Naive thymus-derived CD4-positive, alpha-beta T cell (primary cell): ENCODE data around the gene ZDHHC1. TPM values are rescaled to one million over a fixed set of nuclear protein-coding genes. Genes with fewer than 3 reads are reported as not detected.

Experiments used
- ATAC-seq: fragments of 150-1000 bp; cut with Tn5 transposase; 2 replicates; pipeline ENCODE4 v1.10.0; 2021; ENCODE audit warnings: mild to moderate bottlenecking, moderate library complexity
- CTCF ChIA-PET: fragments of 350-600 bp; sonication (Branson Sonifier 250); formaldehyde crosslinking; loops from one replicate; lab custom pipeline; 2021; ENCODE audit warnings: antibody characterized with exemption; lab: Charles Lee
- POLR2A ChIA-PET: fragments of 350-600 bp; sonication (Branson Sonifier 250); formaldehyde crosslinking; loops from one replicate; lab custom pipeline; 2021; ENCODE audit warnings: antibody characterized with exemption, inconsistent platforms; lab: Charles Lee
- DNase-seq, 9 donors: peaks; one replicate each; pipeline versions ENCODE4 v3.0.0 to v3.0.0-alpha.2; 2020 to 2022; ENCODE audit warnings: mixed read lengths in 1 of 9
- H3K27ac ChIP-seq: one replicate; pipeline ENCODE4 v1.7.0; 2013; ENCODE audit warnings: mild to moderate bottlenecking, low read depth, low read length, moderate library complexity
- H3K27me3 ChIP-seq, 2 donors: one replicate each; pipeline ENCODE4 v1.7.0; 2013; ENCODE audit warnings: low read length in 2 of 2, mild to moderate bottlenecking in 2 of 2, moderate library complexity in 2 of 2; ENCODE audit not compliant: control insufficient read depth in 2 of 2, insufficient read depth in 2 of 2
- H3K36me3 ChIP-seq, 3 experiments: 1 replicate in 2 of 3; 2 replicates in 1 of 3; pipeline ENCODE4 v1.7.0; 2013; ENCODE audit warnings: low read length in 3 of 3, mild to moderate bottlenecking in 3 of 3, moderate library complexity in 1 of 3; ENCODE audit not compliant: insufficient read depth in 3 of 3, control insufficient read depth in 2 of 3
- H3K4me1 ChIP-seq, 2 donors: one replicate each; pipeline ENCODE4 v1.7.0; 2013; ENCODE audit warnings: low read length in 2 of 2, mild to moderate bottlenecking in 2 of 2, moderate library complexity in 1 of 2; ENCODE audit not compliant: control insufficient read depth in 2 of 2, insufficient read depth in 2 of 2
- H3K4me3 ChIP-seq: 2 replicates; pipeline ENCODE4 v1.7.0; 2013; ENCODE audit warnings: mild to moderate bottlenecking, low read length
- H3K9me3 ChIP-seq, 3 experiments: 1 replicate in 2 of 3; 2 replicates in 1 of 3; pipeline ENCODE4 v1.7.0; 2013; ENCODE audit warnings: low read length in 3 of 3; ENCODE audit not compliant: control insufficient read depth in 2 of 3
- H3K27ac Mint-ChIP-seq, 9 donors: one replicate each; pipeline ENCODE4 v1.8.0; 2020 to 2022; ENCODE audit warnings: mixed read lengths in 9 of 9, mild to moderate bottlenecking in 8 of 9, moderate library complexity in 5 of 9, inconsistent platforms in 2 of 9
- H3K27me3 Mint-ChIP-seq, 5 donors: one replicate each; pipeline ENCODE4 v1.8.0; 2021 to 2022; ENCODE audit warnings: mixed read lengths in 5 of 5, mild to moderate bottlenecking in 1 of 5
- H3K36me3 Mint-ChIP-seq, 5 donors: one replicate each; pipeline ENCODE4 v1.8.0; 2020 to 2022; ENCODE audit warnings: mixed read lengths in 5 of 5, mild to moderate bottlenecking in 3 of 5, inconsistent platforms in 1 of 5
- H3K4me1 Mint-ChIP-seq, 7 donors: one replicate each; pipeline ENCODE4 v1.8.0; 2020 to 2022; ENCODE audit warnings: mixed read lengths in 7 of 7, mild to moderate bottlenecking in 3 of 7, inconsistent platforms in 1 of 7
- H3K4me3 Mint-ChIP-seq, 10 donors: one replicate each; pipeline ENCODE4 v1.8.0; 2020 to 2022; ENCODE audit warnings: mild to moderate bottlenecking in 10 of 10, mixed read lengths in 10 of 10, moderate library complexity in 6 of 10, inconsistent platforms in 2 of 10
- H3K9me3 Mint-ChIP-seq, 11 donors: one replicate each; pipeline ENCODE4 v1.8.0; 2020 to 2022; ENCODE audit warnings: mixed read lengths in 11 of 11, mild to moderate bottlenecking in 4 of 11, inconsistent platforms in 1 of 11, moderate library complexity in 1 of 11
- intact Hi-C, 2 donors: fragments of 100-400 bp; cut with micrococcal nuclease; formaldehyde crosslinking; loops; one replicate each; pipeline ENCODE4 v1.15.1; 2023
- polyA plus RNA-seq, 2 donors: library from polyadenylated mRNA; unstranded; fragments of 300-500 nt; fragmentation: Illumina TruSeq; gene quantifications; one replicate each; pipeline ENCODE4 v1.2.3, GENCODE V29; 2021
- total RNA-seq, 6 experiments: library from RNA in 5 of 6; stranded (reverse) in 5 of 6; gene quantifications; 1 replicate in 5 of 6; 2 replicates in 1 of 6; pipeline ENCODE4 v1.2.3 and lab custom pipeline; 2021 to 2026

ZDHHC1 gene
- total and polyA plus RNA-seq, 7 experiments from 2014 or later, result 0.34 to 3.6 (median 0.48) TPM; not detected in 4

DNA sequence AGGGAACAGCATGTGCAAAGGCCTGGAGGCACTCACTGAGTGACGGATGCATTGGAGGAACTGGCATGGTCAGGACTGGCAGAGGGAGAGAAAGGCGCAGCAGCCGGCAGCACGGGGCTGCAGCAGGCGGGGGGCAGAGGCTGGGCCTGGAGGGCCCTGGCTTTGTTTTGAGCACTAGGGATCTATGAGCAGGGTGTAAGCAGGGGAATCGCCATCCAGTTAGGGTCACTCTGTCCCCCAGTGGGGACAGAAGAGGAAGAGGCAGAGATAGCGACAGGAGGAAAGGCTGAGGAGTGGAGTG is 28.8 kb upstream of the ZDHHC1 start:
- Mint-ChIP-seq H3K27ac (no peak overlapping the region), H3K27me3 (no peaks in the 10 kb centered on the region), H3K4me3 (no peak overlapping the region), H3K36me3 (peaks cover 0 to 16% (median 3%) of the 10 kb centered on the region in 5 donors), H3K9me3 (no peaks in the 10 kb centered on the region), H3K4me1 (peaks cover 0 to 6% (median 0%) of the 10 kb centered on the region in 7 donors)
- intact Hi-C loops, result no loop called here
- Histone ChIP-seq H3K9me3 (no peaks in the 10 kb centered on the region), H3K27me3 (no peaks in the 10 kb centered on the region), H3K4me3 (no peak overlapping the region), H3K27ac (no peak overlapping the region), H3K4me1 (no peaks in the 10 kb centered on the region), H3K36me3 (peaks cover 0 to 88% (median 0%) of the 10 kb centered on the region in 3 experiments)
- CTCF ChIA-PET, result no interaction called here
- DNase-seq (no peak), ATAC-seq (no peak)
- POLR2A ChIA-PET, result no interaction called here

DNA sequence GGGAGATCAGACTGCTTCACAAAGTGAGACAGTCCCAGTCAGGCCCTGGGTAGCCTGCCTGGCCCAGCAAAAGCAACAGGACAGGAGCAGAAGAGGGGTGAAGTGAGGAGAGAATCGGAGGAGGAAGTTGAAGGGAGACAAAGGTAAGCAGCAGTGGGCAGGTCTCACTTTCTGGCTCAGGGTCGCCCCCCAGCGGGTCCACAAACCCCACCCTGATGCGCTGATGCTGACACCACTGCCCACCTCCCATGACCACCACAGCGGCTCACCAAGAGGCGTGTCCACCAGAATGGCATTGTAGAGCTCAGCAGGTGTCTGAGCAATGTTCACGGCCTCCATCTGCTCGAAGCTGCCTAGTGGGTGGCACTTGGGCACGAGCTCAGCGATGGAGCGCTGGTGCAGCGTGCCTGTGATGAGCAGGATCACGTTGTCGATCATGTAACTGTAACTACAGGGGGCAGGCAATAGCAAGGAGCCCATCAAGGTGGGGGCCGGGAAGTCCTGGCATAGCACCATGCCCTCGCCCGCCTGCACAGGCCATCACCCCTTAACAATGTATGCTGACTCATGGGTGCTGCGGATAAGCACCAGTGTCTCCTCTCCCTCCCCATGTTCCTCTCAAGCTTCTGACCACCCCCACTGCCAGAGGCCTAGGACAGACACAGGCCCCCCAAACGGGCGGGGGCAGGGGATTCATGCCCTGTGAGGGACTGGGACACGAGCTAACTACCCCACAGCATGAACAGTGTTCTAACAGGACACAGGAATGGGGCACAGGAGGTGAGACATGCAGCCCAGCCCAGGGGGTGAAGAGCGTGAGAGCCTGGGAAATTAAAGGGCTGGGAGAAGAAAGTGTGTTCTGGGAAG is 28.2 kb upstream of the ZDHHC1 start:
- Histone ChIP-seq H3K9me3 (no peaks in the 10 kb centered on the region), H3K4me1 (no peaks in the 10 kb centered on the region), H3K27ac (no peak overlapping the region), H3K36me3 (peaks cover 0 to 86% (median 0%) of the 10 kb centered on the region in 3 experiments), H3K4me3 (no peak overlapping the region), H3K27me3 (no peaks in the 10 kb centered on the region)
- no peak overlapping the region for H3K27ac Mint-ChIP-seq
- ATAC-seq (no peak), DNase-seq (no peak)
- ChIA-PET CTCF (interaction anchor here (1.0 kb wide), 1 partner anchor 16 kb away, joined by 3 read pairs; no protein-coding TSS in a partner anchor), POLR2A (no interaction called here)
- no peaks in the 10 kb centered on the region for H3K9me3 Mint-ChIP-seq
- peaks cover 0 to 6% (median 0%) of the 10 kb centered on the region in 7 donors for H3K4me1 Mint-ChIP-seq
- no peaks in the 10 kb centered on the region for H3K27me3 Mint-ChIP-seq
- peaks cover 0 to 16% (median 3%) of the 10 kb centered on the region in 5 donors for H3K36me3 Mint-ChIP-seq
- H3K4me3 Mint-ChIP-seq, result no peak overlapping the region
- intact Hi-C loops, result no loop called here

- intact Hi-C loops, result no loop called here
- DNase-seq (no peak), ATAC-seq (no peak)
- ChIA-PET CTCF (interaction anchor here (1.0 kb wide), 1 partner anchor 15 kb away, joined by 3 read pairs; no protein-coding TSS in a partner anchor), POLR2A (no interaction called here)
- peaks cover 0 to 6% (median 0%) of the 10 kb centered on the region in 7 donors for H3K4me1 Mint-ChIP-seq
- H3K9me3 Mint-ChIP-seq, result no peaks in the 10 kb centered on the region
- H3K27me3 Mint-ChIP-seq, result no peaks in the 10 kb centered on the region
- peaks cover 3 to 19% (median 4%) of the 10 kb centered on the region in 5 donors for H3K36me3 Mint-ChIP-seq
- Histone ChIP-seq H3K4me3 (no peak overlapping the region), H3K9me3 (no peaks in the 10 kb centered on the region), H3K4me1 (no peaks in the 10 kb centered on the region), H3K27me3 (no peaks in the 10 kb centered on the region), H3K36me3 (peaks cover 0 to 88% (median 3%) of the 10 kb centered on the region in 3 experiments), H3K27ac (no peak overlapping the region)
- no peak overlapping the region for H3K27ac Mint-ChIP-seq
- no peak overlapping the region for H3K4me3 Mint-ChIP-seq
Observed at GRCh38 chr16:67443265-67443664, 27.0 kb upstream of the ZDHHC1 start.

GRCh38 chr16:67442581-67443255 is 26.4 kb upstream of the ZDHHC1 start:
- H3K4me1 ChIP-seq, result no peaks in the 10 kb centered on the region
- Mint-ChIP-seq H3K9me3 (no peaks in the 10 kb centered on the region), H3K27me3 (no peaks in the 10 kb centered on the region), H3K27ac (no peak overlapping the region), H3K36me3 (peaks cover 4 to 24% (median 4%) of the 10 kb centered on the region in 5 donors), H3K4me3 (no peak overlapping the region), H3K4me1 (peaks cover 0 to 5% (median 0%) of the 10 kb centered on the region in 7 donors)
- CTCF ChIA-PET, result no interaction called here
- H3K36me3 ChIP-seq, result peaks cover 0 to 90% (median 3%) of the 10 kb centered on the region in 3 experiments
- ATAC-seq (no peak), DNase-seq (no peak)
- H3K27me3 ChIP-seq, result no peaks in the 10 kb centered on the region
- POLR2A ChIA-PET, result no interaction called here
- no peaks in the 10 kb centered on the region for H3K9me3 ChIP-seq
- no peak overlapping the region for H3K4me3 ChIP-seq
- H3K27ac ChIP-seq, result no peak overlapping the region
- intact Hi-C loops, result no loop called here

GRCh38 chr16:67441907-67442306 is 25.6 kb upstream of the ZDHHC1 start:
- intact Hi-C loops, result no loop called here
- Histone ChIP-seq H3K4me1 (no peaks in the 10 kb centered on the region), H3K9me3 (no peaks in the 10 kb centered on the region), H3K27me3 (no peaks in the 10 kb centered on the region), H3K27ac (no peak overlapping the region), H3K36me3 (peaks cover 0 to 93% (median 3%) of the 10 kb centered on the region in 3 experiments), H3K4me3 (no peak overlapping the region)
- Mint-ChIP-seq H3K9me3 (no peaks in the 10 kb centered on the region), H3K27me3 (no peaks in the 10 kb centered on the region), H3K36me3 (peaks cover 4 to 24% (median 4%) of the 10 kb centered on the region in 5 donors), H3K27ac (peak overlapping the region in 1 of 9 donors; percentile 76), H3K4me3 (no peak overlapping the region), H3K4me1 (peaks cover 0 to 3% (median 0%) of the 10 kb centered on the region in 7 donors)
- DNase-seq, result no peak
- POLR2A ChIA-PET, result no interaction called here
- ATAC-seq, result no peak
- CTCF ChIA-PET, result no interaction called here

- DNase-seq, result no peak
- Mint-ChIP-seq H3K27ac (no peak overlapping the region), H3K9me3 (no peaks in the 10 kb centered on the region), H3K4me3 (no peak overlapping the region), H3K36me3 (peaks cover 4 to 24% (median 4%) of the 10 kb centered on the region in 5 donors), H3K27me3 (no peaks in the 10 kb centered on the region), H3K4me1 (peaks cover 0 to 3% (median 0%) of the 10 kb centered on the region in 7 donors)
- intact Hi-C loops, result no loop called here
- no peaks in the 10 kb centered on the region for H3K27me3 ChIP-seq
- no peak overlapping the region for H3K27ac ChIP-seq
- no peak overlapping the region for H3K4me3 ChIP-seq
- POLR2A ChIA-PET, result no interaction called here
- H3K36me3 ChIP-seq, result peaks cover 0 to 89% (median 3%) of the 10 kb centered on the region in 3 experiments
- H3K9me3 ChIP-seq, result no peaks in the 10 kb centered on the region
- CTCF ChIA-PET, result no interaction called here
- H3K4me1 ChIP-seq, result no peaks in the 10 kb centered on the region
- ATAC-seq, result no peak
Observed at GRCh38 chr16:67441271-67441753, 25.0 kb upstream of the ZDHHC1 start.
